Neural cell (in vitro differentiated cells): ENCODE measurements around the gene ANKRD28. TPM values are rescaled to one million over a fixed set of nuclear protein-coding genes. Genes with fewer than 3 reads are reported as not detected.

Experiments
- H2AFZ ChIP-seq: fragments of 200-600, 300-800 bp; sonication (generic), shearing (Covaris generic); 2 replicates; pipeline ENCODE4 v1.6.0; 2014; ENCODE audit warnings: low read depth, mild to moderate bottlenecking, antibody characterized with exemption, low read length, moderate library complexity
- H3F3A ChIP-seq: fragments of 200-600 bp; shearing (Covaris generic); 2 replicates; pipeline ENCODE4 v1.6.1; 2016; ENCODE audit warnings: mild to moderate bottlenecking, moderate library complexity, mixed read lengths, antibody characterized with exemption, low read length; ENCODE audit not compliant: insufficient read depth, poor library complexity, severe bottlenecking
- H3K27ac ChIP-seq: fragments of 200-600, 300-800 bp; sonication (generic), shearing (Covaris generic); 2 replicates; pipeline ENCODE4 v1.5.1; 2014; ENCODE audit warnings: mild to moderate bottlenecking, low read length, moderate library complexity
- H3K27me3 ChIP-seq: fragments of 300-800, 200-600 bp; sonication (generic), shearing (Covaris generic); 2 replicates; pipeline ENCODE4 v1.6.0; 2014; ENCODE audit warnings: mild to moderate bottlenecking, low read depth, low read length, moderate library complexity; ENCODE audit not compliant: insufficient read depth
- H3K36me3 ChIP-seq: fragments of 300-800, 200-600 bp; sonication (generic), shearing (Covaris generic); 2 replicates; pipeline ENCODE4 v1.5.1; 2014; ENCODE audit warnings: mild to moderate bottlenecking, antibody characterized with exemption, low read length, moderate library complexity; ENCODE audit not compliant: insufficient read depth
- H3K4me2 ChIP-seq: fragments of 300-800, 200-600 bp; sonication (generic), shearing (Covaris generic); 2 replicates; pipeline ENCODE4 v1.6.0; 2014; ENCODE audit warnings: mild to moderate bottlenecking, low read length
- H3K4me3 ChIP-seq: fragments of 300-800, 200-600 bp; sonication (generic), shearing (Covaris generic); 2 replicates; pipeline ENCODE4 v1.5.1; 2014; ENCODE audit warnings: mild to moderate bottlenecking, low read length, moderate library complexity
- H3K79me2 ChIP-seq: fragments of 200-600 bp; shearing (Covaris generic); replicated peaks from 2 replicates; pipeline ENCODE4 v1.6.0; 2014; ENCODE audit warnings: mild to moderate bottlenecking, low read length, moderate library complexity; ENCODE audit not compliant: insufficient read depth
- H3K9ac ChIP-seq: fragments of 300-800, 200-600 bp; sonication (generic), shearing (Covaris generic); 2 replicates; pipeline ENCODE4 v1.6.1; 2016; ENCODE audit warnings: mild to moderate bottlenecking, low read length, mixed read lengths
- H3K9me2 ChIP-seq: fragments of 200-600 bp; shearing (Covaris generic); 2 replicates; pipeline ENCODE4 v1.6.1; 2016; ENCODE audit warnings: mild to moderate bottlenecking, low read length, mixed read lengths; ENCODE audit not compliant: insufficient read depth
- H3K9me3 ChIP-seq: fragments of 200-600, 300-800 bp; sonication (generic), shearing (Covaris generic); 2 replicates; pipeline ENCODE4 v1.6.1; 2016; ENCODE audit warnings: mild to moderate bottlenecking, mixed run types, low read length, moderate library complexity, mixed read lengths
- H4K20me1 ChIP-seq: fragments of 200-600 bp; shearing (Covaris generic); 2 replicates; pipeline ENCODE4 v1.6.1; 2016; ENCODE audit warnings: mild to moderate bottlenecking, mixed run types; ENCODE audit not compliant: insufficient read depth
- EP300 ChIP-seq: fragments of 450-650 bp; conservative IDR thresholded peaks from 2 replicates; pipeline ENCODE4 v1.6.1; 2014; ENCODE audit warnings: antibody characterized with exemption, mild to moderate bottlenecking, moderate library complexity; ENCODE audit not compliant: poor library complexity, severe bottlenecking
- EZH2 ChIP-seq: fragments of 200-600, 300-800 bp; shearing (Covaris generic), sonication (generic); IDR thresholded peaks from 2 replicates; pipeline ENCODE4 v1.6.1; 2014; ENCODE audit warnings: antibody characterized with exemption, low read length, borderline replicate concordance, mild to moderate bottlenecking; ENCODE audit not compliant: insufficient read depth, poor library complexity, severe bottlenecking
- MXI1 ChIP-seq: fragments of 450-650 bp; conservative IDR thresholded peaks from 2 replicates; pipeline ENCODE4 v1.6.1; 2014; ENCODE audit warnings: antibody characterized with exemption, mild to moderate bottlenecking; ENCODE audit not compliant: poor library complexity, severe bottlenecking
- POLR2AphosphoS5 ChIP-seq: IDR thresholded peaks from 2 replicates; pipeline ENCODE4 v1.6.1; 2012
- RAD21 ChIP-seq: fragments of 450-650 bp; conservative IDR thresholded peaks from 2 replicates; pipeline ENCODE4 v1.6.1; 2014; ENCODE audit warnings: antibody characterized with exemption, mild to moderate bottlenecking, moderate library complexity
- SMC3 ChIP-seq: fragments of 450-650 bp; conservative IDR thresholded peaks from 2 replicates; pipeline ENCODE4 v1.6.1; 2014; ENCODE audit warnings: antibody characterized with exemption, mild to moderate bottlenecking, moderate library complexity; ENCODE audit not compliant: poor library complexity
- TAF1 ChIP-seq: IDR thresholded peaks from 2 replicates; pipeline ENCODE4 v1.6.1; 2012; ENCODE audit warnings: low read depth
- polyA plus RNA-seq: library from polyadenylated mRNA; depleted of rRNA; stranded (reverse); fragments of >200 nt; gene quantifications from 2 replicates; pipeline ENCODE4 v1.2.3, GENCODE V29; 2014
- TF ChIP-seq, protein P1 (sequence below): fragments of 450-650 bp; IDR thresholded peaks from 2 replicates; pipeline ENCODE4 v1.5.1; 2014; ENCODE audit warnings: antibody characterized with exemption, mild to moderate bottlenecking, moderate library complexity; ENCODE audit not compliant: poor library complexity, severe bottlenecking
- TF ChIP-seq, protein P2 (sequence below): IDR thresholded peaks from 2 replicates; pipeline ENCODE4 v1.6.1; 2012; ENCODE audit warnings: borderline replicate concordance

The ANKRD28 gene
- polyA plus RNA-seq, 1 donor from 2014 or later = 101 TPM

DNA sequence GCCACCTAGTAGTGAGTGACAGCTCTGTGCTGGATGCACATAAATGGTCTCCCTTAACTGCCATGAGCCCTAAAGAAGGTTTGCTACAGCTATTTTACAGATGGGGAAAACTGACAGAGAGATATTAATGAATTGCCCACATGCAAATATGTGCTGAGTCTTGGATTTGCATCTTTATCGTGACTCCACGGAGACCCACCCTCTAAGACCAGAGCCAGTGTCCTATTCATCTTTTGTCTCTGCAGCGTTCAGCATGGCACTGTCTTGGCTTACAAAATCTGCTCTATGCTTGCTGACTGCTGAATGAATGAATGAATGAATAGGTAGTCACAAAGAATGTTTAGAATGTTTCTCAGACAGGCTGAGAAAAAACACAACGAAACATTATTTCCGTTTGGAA, 147.9 kb downstream of the ANKRD28 start:
- Histone ChIP-seq H3F3A (no peaks in the 10 kb centered on the region), H3K9ac (no peak overlapping the region), H3K4me2 (no peak overlapping the region), H3K4me3 (no peak overlapping the region), H3K27me3 (no peaks in the 10 kb centered on the region), H3K9me3 (no peaks in the 10 kb centered on the region), H3K36me3 (no peaks in the 10 kb centered on the region), H2AFZ (no peak overlapping the region), H3K9me2 (no peaks in the 10 kb centered on the region), H3K27ac (no peak overlapping the region), H4K20me1 (no peaks in the 10 kb centered on the region), H3K79me2 (no peaks in the 10 kb centered on the region)
- TF ChIP-seq TAF1 (no peak), SMC3 (no peak), EZH2 (no peak), RAD21 (no peak), MXI1 (no peak), EP300 (no peak), POLR2AphosphoS5 (no peak)
- TF ChIP-seq, protein P1, sequence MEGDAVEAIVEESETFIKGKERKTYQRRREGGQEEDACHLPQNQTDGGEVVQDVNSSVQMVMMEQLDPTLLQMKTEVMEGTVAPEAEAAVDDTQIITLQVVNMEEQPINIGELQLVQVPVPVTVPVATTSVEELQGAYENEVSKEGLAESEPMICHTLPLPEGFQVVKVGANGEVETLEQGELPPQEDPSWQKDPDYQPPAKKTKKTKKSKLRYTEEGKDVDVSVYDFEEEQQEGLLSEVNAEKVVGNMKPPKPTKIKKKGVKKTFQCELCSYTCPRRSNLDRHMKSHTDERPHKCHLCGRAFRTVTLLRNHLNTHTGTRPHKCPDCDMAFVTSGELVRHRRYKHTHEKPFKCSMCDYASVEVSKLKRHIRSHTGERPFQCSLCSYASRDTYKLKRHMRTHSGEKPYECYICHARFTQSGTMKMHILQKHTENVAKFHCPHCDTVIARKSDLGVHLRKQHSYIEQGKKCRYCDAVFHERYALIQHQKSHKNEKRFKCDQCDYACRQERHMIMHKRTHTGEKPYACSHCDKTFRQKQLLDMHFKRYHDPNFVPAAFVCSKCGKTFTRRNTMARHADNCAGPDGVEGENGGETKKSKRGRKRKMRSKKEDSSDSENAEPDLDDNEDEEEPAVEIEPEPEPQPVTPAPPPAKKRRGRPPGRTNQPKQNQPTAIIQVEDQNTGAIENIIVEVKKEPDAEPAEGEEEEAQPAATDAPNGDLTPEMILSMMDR = no peak
- TF ChIP-seq, protein P2, sequence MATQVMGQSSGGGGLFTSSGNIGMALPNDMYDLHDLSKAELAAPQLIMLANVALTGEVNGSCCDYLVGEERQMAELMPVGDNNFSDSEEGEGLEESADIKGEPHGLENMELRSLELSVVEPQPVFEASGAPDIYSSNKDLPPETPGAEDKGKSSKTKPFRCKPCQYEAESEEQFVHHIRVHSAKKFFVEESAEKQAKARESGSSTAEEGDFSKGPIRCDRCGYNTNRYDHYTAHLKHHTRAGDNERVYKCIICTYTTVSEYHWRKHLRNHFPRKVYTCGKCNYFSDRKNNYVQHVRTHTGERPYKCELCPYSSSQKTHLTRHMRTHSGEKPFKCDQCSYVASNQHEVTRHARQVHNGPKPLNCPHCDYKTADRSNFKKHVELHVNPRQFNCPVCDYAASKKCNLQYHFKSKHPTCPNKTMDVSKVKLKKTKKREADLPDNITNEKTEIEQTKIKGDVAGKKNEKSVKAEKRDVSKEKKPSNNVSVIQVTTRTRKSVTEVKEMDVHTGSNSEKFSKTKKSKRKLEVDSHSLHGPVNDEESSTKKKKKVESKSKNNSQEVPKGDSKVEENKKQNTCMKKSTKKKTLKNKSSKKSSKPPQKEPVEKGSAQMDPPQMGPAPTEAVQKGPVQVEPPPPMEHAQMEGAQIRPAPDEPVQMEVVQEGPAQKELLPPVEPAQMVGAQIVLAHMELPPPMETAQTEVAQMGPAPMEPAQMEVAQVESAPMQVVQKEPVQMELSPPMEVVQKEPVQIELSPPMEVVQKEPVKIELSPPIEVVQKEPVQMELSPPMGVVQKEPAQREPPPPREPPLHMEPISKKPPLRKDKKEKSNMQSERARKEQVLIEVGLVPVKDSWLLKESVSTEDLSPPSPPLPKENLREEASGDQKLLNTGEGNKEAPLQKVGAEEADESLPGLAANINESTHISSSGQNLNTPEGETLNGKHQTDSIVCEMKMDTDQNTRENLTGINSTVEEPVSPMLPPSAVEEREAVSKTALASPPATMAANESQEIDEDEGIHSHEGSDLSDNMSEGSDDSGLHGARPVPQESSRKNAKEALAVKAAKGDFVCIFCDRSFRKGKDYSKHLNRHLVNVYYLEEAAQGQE = no peak

DNA sequence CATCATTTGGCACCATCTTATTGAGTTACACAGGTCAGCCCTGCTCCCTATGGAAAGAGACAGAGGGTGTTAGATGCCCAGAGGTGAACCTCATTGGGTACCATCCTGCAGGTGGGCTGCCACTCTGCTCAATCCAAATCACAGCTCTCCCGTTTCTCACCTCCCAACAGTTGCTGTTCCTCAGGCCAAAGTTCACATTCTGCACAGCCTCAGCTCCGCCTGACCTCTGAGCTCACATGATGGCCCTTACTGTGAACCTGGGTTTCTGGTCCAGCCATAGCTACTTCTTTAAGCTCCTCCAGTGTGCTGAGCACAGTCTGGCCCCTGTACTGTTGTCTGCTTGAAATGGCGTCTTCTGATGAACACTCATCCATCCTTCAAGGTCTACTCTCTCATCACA, 148.4 kb downstream of the ANKRD28 start:
- no peaks in the 10 kb centered on the region for H3K27me3 ChIP-seq
- TF ChIP-seq MXI1 (no peak), SMC3 (no peak), TAF1 (no peak), EP300 (no peak), RAD21 (no peak)
- TF ChIP-seq, protein P2 = no peak
- TF ChIP-seq, protein P1 = no peak
- H3K4me3 ChIP-seq = no peak overlapping the region
- no peak overlapping the region for H3K27ac ChIP-seq
- H3F3A ChIP-seq = no peaks in the 10 kb centered on the region
- H3K9me2 ChIP-seq = no peaks in the 10 kb centered on the region
- H2AFZ ChIP-seq = no peak overlapping the region
- no peaks in the 10 kb centered on the region for H3K36me3 ChIP-seq
- H3K79me2 ChIP-seq = no peaks in the 10 kb centered on the region
- H4K20me1 ChIP-seq = no peaks in the 10 kb centered on the region
- no peaks in the 10 kb centered on the region for H3K9me3 ChIP-seq
- H3K9ac ChIP-seq = no peak overlapping the region
- no peak overlapping the region for H3K4me2 ChIP-seq
